COLO829 (cell line): ENCODE data around the gene ZBTB9.

Source experiments
- DNase-seq: peaks from one replicate; pipeline ENCODE4 v3.0.0; 2012; ENCODE audit warnings: low spot score

ZBTB9 gene

DNA sequence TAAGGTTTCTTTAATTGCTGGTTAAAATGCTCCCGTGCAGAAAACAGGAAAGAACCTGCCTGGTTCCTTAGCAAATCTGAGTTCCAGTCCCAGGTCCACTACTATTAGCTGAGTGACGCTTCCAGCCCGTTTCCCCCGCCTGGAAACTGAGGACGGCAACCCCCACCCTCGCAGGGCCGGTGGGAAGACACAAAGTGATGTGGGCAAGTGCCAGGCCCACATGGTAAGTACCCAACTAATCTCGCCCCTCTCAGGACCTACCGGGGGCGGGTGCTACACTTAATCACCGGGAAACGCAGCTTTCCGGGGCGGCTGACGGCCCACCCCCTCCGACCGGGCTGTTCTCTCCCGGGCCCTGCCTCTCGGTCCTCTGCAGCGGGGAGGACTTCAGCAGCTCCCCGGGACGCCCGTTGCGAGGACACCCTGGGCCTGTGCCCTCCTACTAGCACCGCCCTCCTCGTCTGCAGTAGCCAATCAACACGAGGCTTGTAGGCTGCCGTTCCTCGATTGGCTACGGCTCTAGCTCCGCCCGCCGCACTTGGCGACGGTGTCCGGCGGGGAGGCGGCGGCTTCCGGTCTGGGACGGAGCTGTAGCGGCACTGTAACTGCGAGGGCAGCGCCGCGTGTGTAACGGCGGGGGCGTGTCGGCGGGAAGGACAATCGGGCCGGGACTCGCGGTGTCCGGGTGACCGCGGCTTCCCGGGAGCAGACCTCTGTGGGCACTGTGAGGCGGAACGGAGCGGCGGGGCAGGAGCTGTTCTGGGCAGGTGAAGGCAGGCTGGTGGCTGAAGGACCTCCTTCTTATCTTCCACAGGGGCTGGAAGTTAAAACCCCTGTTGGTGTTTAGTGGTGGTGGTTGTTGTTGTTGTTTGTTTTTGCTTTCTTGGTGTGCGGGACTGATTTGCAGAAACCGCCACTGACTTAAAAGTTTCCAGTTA is at the start of gene ZBTB9:
Gene ZBTB9 (plus strand): TSS at position 568 of the 938 bp plus-strand sequence. CDS start 525 bp downstream, outside the sequence.
- DNase-seq: peak; percentile 98

DNA sequence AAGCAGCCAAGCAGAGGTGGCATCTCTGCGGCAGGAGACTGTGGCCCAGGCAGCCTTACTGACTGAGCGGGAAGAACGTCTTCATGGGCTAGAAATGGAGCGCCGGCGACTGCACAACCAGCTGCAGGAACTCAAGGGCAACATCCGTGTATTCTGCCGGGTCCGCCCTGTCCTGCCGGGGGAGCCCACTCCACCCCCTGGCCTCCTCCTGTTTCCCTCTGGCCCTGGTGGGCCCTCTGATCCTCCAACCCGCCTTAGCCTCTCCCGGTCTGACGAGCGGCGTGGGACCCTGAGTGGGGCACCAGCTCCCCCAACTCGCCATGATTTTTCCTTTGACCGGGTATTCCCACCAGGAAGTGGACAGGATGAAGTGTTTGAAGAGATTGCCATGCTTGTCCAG is 49.5 kb upstream of the ZBTB9 start:
- DNase-seq: no peak

- DNase-seq: no peak
Measured at GRCh38 chr6:33405386-33405940, 48.9 kb upstream of the ZBTB9 start.

- DNase-seq: no peak
Measured at GRCh38 chr6:33406126-33406525, 48.2 kb upstream of the ZBTB9 start.

GRCh38 chr6:33407132-33407718 is 47.2 kb upstream of the ZBTB9 start:
- no peak for DNase-seq

- DNase-seq: peak; percentile 100
Measured at GRCh38 chr6:33410050-33410710, 44.2 kb upstream of the ZBTB9 start.

DNA sequence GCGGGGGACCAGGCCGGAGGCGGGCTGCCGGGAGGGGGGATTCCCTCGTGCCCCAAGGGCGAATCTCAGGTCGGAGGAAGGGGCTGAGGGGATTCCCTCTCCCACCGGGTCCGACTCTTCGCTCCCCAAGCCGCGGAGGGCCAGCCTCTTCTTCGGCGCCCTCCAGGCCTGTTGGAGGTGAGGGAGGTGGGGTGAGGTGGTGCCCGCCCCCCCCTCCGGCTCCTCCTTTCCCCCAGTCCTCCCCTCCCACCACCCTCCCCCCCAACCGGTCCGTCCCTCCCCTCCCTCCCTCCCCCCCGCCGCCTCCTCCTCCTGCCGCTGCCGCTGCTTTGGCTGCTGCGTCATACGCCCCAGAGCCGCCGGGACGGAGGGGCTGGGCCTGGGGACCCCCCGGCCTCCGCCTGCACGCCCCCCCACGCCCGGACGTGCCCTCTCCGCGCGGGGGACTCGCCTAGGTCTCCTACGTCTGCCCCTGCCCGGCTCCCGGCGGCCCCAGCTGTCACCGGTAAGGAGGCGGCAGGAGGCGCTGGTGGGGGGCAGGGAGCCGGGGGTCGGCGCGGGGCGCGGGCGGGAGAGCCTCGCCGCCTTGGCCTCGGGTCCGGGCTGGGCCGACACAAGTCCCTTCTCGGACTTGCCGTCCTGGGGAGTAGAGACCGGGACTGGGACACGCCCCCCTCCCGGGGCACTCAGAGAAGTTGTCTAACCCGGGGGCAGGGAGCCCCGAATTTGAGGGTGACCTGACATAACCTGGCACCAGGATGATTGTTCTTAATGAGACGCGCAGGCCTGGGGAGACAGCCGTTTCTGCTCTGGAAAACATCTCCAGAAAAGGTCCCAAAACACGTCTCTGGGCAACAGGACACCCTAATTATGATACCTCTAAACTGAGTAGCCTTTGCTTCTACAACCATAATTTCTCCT is 43.4 kb upstream of the ZBTB9 start, which contains the start of gene PHF1:
Gene PHF1 (plus strand): TSS at position 304 of the 921 bp plus-strand sequence. CDS start 1,250 bp downstream, outside the sequence.
- peak; percentile 84 for DNase-seq

DNA sequence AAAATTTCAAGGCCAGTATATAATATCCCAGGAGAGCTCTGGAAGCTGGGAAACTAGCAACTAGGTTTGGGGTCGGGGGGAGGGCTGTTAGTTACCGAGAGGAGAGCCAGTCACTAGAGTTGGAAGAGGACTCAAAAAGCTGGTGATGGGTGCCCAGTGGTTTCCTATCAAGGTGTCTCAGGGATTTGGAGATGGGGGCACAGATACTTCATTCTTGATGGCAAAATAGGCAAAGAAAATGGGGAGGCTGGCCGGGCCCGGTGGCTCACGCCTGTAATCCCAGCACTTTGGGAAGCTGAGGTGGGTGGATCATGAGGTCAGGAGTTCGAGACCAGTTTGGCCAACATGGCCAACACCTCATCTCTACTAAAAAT is 42.8 kb upstream of the ZBTB9 start:
- DNase-seq: no peak

GRCh38 chr6:33412140-33413009 is 42.0 kb upstream of the ZBTB9 start:
- no peak for DNase-seq

- no peak for DNase-seq
Measured at GRCh38 chr6:33413241-33414120, 40.9 kb upstream of the ZBTB9 start.

DNA sequence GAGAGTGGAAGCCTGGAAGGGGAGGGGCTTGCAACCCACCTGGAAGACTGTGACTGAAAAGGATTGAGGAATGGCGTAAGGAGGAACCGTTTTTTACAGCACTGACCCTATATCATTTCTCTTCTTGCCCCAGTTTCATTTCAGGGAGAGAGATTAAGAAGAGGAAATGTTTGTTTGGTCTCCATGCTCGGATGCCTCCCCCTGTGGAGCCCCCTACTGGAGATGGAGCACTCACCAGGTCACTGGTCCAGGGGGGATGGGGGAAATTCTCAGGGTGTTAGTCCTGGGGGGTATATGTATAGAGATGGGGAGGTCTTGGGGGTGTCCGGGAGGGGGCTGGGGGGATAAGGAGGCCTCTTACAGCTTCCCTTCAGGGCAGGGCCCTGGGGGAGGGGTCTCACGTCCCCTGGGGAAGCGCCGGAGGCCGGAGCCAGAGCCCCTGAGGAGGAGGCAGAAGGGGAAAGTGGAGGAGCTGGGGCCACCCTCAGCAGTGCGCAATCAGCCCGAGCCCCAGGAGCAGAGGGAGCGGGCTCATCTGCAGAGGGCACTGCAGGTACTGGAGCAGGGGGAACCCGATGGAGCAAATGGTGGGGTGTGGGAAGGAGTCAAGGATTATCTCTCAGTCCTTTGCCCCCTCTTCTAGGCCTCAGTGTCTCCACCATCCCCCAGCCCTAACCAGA is 39.6 kb upstream of the ZBTB9 start:
- DNase-seq: peak; percentile 41

DNA sequence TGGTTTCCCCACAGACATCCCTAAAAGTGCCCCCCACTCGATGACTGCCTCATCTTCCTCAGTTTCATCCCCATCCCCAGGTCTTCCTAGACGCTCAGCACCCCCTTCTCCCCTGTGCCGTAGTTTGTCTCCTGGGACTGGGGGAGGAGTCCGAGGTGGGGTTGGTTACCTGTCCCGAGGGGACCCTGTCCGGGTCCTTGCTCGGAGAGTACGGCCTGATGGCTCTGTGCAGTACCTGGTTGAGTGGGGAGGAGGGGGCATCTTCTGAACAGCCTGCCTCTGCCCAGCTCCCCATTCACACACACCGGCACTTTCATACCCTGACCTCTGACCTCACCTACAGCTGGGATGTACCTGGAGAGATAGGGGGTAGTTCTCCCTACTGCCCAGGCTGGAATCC is 38.5 kb upstream of the ZBTB9 start:
- DNase-seq: no peak

DNA sequence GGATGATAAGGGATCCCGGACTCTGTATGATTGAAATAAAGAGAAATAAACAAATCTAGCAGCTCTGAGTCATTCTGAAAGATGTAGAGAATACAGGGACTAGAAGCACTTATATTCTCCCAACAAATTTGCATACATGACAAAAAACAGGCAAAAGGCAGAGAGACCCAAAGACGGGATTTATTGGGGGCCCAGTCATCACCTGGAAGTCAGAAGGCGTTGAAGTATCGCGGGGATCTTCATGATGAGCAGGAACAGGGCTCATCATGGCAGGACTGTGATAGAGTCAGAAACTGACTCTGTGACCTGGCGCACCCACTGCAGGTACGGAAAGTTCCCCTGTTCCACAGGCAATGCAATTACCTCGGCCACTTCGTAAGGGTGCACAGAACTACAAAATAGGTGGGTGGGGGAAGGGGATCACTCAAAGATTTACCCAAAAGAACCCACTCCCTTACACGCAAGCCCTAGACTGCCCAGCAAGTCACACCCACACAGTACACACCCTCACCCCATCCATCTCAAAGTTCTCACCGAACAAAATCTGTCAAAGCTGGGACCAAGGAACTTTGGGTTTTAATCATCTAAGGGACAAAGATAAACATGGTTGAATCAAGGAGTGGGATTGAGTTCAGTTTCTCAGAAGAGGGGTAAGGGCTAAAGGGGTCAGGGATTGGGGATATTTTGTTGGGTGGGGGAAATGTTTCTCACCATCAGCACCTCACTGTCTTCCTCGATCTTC is 37.8 kb upstream of the ZBTB9 start:
- DNase-seq: no peak

- no peak for DNase-seq
Measured at GRCh38 chr6:33417128-33417902, 37.1 kb upstream of the ZBTB9 start.

GRCh38 chr6:33417903-33418689 is 36.3 kb upstream of the ZBTB9 start, which contains the start of gene CUTA:
TSS of gene CUTA (minus strand) at chr6:33418107. CDS start at chr6:33418000, 107 bp downstream.
- peak; percentile 99 for DNase-seq

DNA sequence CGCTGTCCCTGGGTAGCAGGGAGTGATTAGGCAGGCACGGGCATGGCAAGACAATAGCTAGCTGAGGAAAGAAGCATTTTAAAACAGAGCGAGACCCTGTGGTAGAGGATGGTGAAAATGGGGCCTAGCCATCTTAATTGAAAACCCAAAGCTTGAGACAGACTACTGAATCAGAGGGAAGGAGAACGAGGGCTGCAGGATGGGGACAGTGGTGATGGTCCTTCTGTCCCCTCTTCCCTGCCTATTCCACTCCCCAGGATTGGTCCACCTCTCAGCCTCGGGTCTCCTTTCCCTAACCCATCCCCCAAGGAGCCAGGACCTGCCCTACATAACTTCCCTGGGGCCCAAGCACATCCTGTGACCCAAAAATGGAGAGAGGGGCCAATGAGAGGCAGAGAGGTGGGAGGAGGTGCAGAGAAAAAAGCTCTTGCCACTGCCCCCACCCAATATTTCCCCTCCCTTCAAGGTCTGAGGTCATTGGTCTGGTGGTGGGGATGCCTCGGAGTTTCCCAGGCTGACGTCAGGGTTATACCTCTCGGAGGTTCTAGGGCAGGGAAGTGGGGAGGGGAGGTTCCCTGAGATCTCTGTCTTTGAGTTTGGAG is 35.6 kb upstream of the ZBTB9 start:
- no peak for DNase-seq
